ENCODE results near the gene LRMDA.

The LRMDA gene

GRCh38 chr10:76442113-76442512 lies 1010.7 kb downstream of the LRMDA start:
- TF ChIP-seq NFIC (IDR thresholded peaks at IDR 0.05) (no peak), EP300 (IDR thresholded peaks at IDR 0.05; ENCODE audit: borderline replicate concordance) (no peak), TAF1 (IDR thresholded peaks at IDR 0.05; ENCODE audit: low read depth) (no peak), REST (IDR thresholded peaks at IDR 0.05; ENCODE audit: low read depth) (no peak), FOXM1 (IDR thresholded peaks at IDR 0.05; ENCODE audit: borderline replicate concordance, low read depth) (no peak), EGR1 (IDR thresholded peaks at IDR 0.05) (no peak), CEBPB (IDR thresholded peaks at IDR 0.05) (no peak), ZBTB7A (IDR thresholded peaks at IDR 0.05; ENCODE audit: low read depth) (no peak), YY1 (IDR thresholded peaks at IDR 0.05; ENCODE audit: low read depth) (no peak), RAD21 (IDR thresholded peaks at IDR 0.05; ENCODE audit: low read depth) (no peak)
- TF ChIP-seq, protein P1, sequence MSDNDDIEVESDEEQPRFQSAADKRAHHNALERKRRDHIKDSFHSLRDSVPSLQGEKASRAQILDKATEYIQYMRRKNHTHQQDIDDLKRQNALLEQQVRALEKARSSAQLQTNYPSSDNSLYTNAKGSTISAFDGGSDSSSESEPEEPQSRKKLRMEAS (IDR thresholded peaks at IDR 0.05): no peak
- TF ChIP-seq, protein P2, sequence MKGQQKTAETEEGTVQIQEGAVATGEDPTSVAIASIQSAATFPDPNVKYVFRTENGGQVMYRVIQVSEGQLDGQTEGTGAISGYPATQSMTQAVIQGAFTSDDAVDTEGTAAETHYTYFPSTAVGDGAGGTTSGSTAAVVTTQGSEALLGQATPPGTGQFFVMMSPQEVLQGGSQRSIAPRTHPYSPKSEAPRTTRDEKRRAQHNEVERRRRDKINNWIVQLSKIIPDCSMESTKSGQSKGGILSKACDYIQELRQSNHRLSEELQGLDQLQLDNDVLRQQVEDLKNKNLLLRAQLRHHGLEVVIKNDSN (IDR thresholded peaks at IDR 0.05): no peak

DNA sequence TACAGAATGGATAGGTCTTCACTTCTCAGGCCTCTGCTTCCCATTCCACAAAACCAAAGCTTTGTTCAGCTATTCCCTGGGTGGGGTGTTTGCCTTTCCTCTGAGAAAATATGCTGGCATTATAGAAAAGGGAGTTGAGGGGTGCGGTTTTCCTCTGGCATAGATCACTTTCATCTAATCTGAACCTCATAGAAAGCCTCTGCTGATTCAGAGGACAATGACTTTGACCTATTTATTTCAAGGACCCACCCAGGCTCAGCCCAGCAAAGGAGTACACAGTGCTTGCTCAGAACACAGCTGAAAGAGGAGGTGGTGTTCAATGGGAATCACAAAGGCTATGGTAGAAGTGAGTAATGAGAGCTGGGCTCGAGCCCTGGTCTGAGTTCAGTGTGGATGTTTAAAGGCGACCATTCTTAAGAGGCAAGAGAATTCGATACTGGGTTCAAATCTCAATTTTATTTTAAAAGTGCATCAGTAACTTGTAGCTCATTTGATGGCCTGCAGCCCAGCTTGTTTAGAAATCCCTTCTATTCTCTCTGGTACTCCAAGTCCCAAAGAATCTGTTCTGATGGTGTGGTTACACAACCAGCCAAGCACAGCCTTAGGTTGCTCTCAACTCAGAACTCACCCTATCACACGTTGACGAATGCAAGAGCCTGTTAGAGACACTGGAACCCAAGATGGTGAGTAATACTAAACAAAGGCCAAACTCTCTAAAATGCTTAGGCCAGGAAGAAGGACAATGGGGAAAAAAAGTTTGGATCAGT lies 1012.8 kb downstream of the LRMDA start:
- TF ChIP-seq, protein P2 (IDR thresholded peaks at IDR 0.05): no peak
- TF ChIP-seq TEAD4 (IDR thresholded peaks at IDR 0.05) (no peak), EP300 (IDR thresholded peaks at IDR 0.05; ENCODE audit: borderline replicate concordance) (no peak), YY1 (IDR thresholded peaks at IDR 0.05; ENCODE audit: low read depth) (no peak), TAF1 (IDR thresholded peaks at IDR 0.05; ENCODE audit: low read depth) (no peak), CEBPB (IDR thresholded peaks at IDR 0.05) (no peak), TCF12 (IDR thresholded peaks at IDR 0.05; ENCODE audit: low read depth) (no peak), REST (IDR thresholded peaks at IDR 0.05; ENCODE audit: low read depth) (no peak), CREB1 (IDR thresholded peaks at IDR 0.05; ENCODE audit: low read depth) (no peak), NFIC (IDR thresholded peaks at IDR 0.05) (no peak), ZBTB7A (IDR thresholded peaks at IDR 0.05; ENCODE audit: low read depth) (no peak), EGR1 (IDR thresholded peaks at IDR 0.05) (no peak), RAD21 (IDR thresholded peaks at IDR 0.05; ENCODE audit: low read depth) (no peak), FOXM1 (IDR thresholded peaks at IDR 0.05; ENCODE audit: borderline replicate concordance, low read depth) (no peak)
- TF ChIP-seq, protein P1 (IDR thresholded peaks at IDR 0.05): no peak

DNA sequence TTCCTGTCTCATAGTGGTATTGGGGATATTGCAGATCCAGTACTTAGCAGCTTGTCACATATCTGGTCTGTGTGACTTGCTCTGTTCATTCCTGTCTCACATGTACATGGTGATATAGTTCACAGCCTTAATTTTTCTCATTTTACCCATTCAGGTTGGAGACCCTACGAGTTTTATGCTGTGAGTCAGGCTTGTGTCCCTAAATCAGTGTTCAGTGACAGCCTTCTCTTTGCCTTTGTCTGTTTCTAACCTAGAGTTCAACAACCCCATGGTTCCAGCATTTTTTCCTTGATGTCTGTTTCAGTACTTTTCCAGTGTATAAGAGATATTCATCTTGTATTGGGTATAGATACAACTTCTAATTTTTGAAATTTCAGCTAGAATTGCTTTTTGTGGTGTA lies 1016.2 kb downstream of the LRMDA start:
- TF ChIP-seq TAF1 (IDR thresholded peaks at IDR 0.05; ENCODE audit: low read depth): no peak
- no peak for TF ChIP-seq RAD21 (IDR thresholded peaks at IDR 0.05; ENCODE audit: low read depth)
- TF ChIP-seq ZBTB7A (IDR thresholded peaks at IDR 0.05; ENCODE audit: low read depth): no peak
- TF ChIP-seq, protein P1 (IDR thresholded peaks at IDR 0.05): no peak
- TF ChIP-seq FOXM1 (IDR thresholded peaks at IDR 0.05; ENCODE audit: borderline replicate concordance, low read depth): no peak
- TF ChIP-seq NFIC (IDR thresholded peaks at IDR 0.05): no peak
- TF ChIP-seq REST (IDR thresholded peaks at IDR 0.05; ENCODE audit: low read depth): no peak
- TF ChIP-seq EGR1 (IDR thresholded peaks at IDR 0.05): no peak
- TF ChIP-seq, protein P2 (IDR thresholded peaks at IDR 0.05): no peak
- TF ChIP-seq CEBPB (IDR thresholded peaks at IDR 0.05): no peak
- TF ChIP-seq EP300 (IDR thresholded peaks at IDR 0.05; ENCODE audit: borderline replicate concordance): no peak
- no peak for TF ChIP-seq YY1 (IDR thresholded peaks at IDR 0.05; ENCODE audit: low read depth)
- no peak for TF ChIP-seq TEAD4 (IDR thresholded peaks at IDR 0.05)
- TF ChIP-seq CREB1 (IDR thresholded peaks at IDR 0.05; ENCODE audit: low read depth): no peak
- no peak for TF ChIP-seq TCF12 (IDR thresholded peaks at IDR 0.05; ENCODE audit: low read depth)

Measured in Ishikawa (cell line).